ENCODE results near the gene HMGB1. TPM values are rescaled to one million over a fixed set of nuclear protein-coding genes. Genes with fewer than 3 reads are reported as not detected.

The HMGB1 gene
- total RNA-seq, 2 experiments from 2014 or later, result 686 to 722 TPM

- Mint-ChIP-seq H3K27me3 (ENCODE audit: low read depth) (no peaks in the 10 kb centered on the region), H3K4me1 (ENCODE audit: low read depth) (peaks cover 11% of the 10 kb centered on the region), H3K4me3 (peak overlapping the region; percentile 67), H3K27ac (peak overlapping the region; percentile 57), H3K9me3 (no peaks in the 10 kb centered on the region), H3K36me3 (ENCODE audit: low read depth) (no peaks in the 10 kb centered on the region)
- CTCF ChIA-PET, result interaction anchor here (0.6 to 2.1 kb wide), 6 partner anchors 11 to 288 kb away, joined by 3 to 6 read pairs (median 4); no protein-coding TSS in a partner anchor
- DNase-seq, result peak; percentile 49
- intact Hi-C loops (cut with micrococcal nuclease), result loop anchor here (1.0 kb wide), 5 partner anchors 9 to 44 kb away; no protein-coding TSS in a partner anchor
Measured at GRCh38 chr13:30421093-30422053, 44.4 kb downstream of the HMGB1 start.

- CTCF ChIA-PET, result interaction anchor here (0.6 to 2.1 kb wide), 6 partner anchors 9 to 947 kb away, joined by 3 to 6 read pairs (median 3); no protein-coding TSS in a partner anchor
- intact Hi-C loops (cut with micrococcal nuclease), result no loop called here
- no peak for DNase-seq
- H3K27me3 Mint-ChIP-seq (ENCODE audit: low read depth), result no peaks in the 10 kb centered on the region
- peaks cover 21% of the 10 kb centered on the region for H3K4me1 Mint-ChIP-seq (ENCODE audit: low read depth)
- H3K4me3 Mint-ChIP-seq, result no peak overlapping the region
- no peak overlapping the region for H3K27ac Mint-ChIP-seq
- H3K36me3 Mint-ChIP-seq (ENCODE audit: low read depth), result no peaks in the 10 kb centered on the region
- H3K9me3 Mint-ChIP-seq, result no peaks in the 10 kb centered on the region
Measured at GRCh38 chr13:30418717-30419459, 46.8 kb downstream of the HMGB1 start.

- Mint-ChIP-seq H3K27me3 (ENCODE audit: low read depth) (no peaks in the 10 kb centered on the region), H3K9me3 (no peaks in the 10 kb centered on the region), H3K4me3 (no peak overlapping the region), H3K27ac (no peak overlapping the region), H3K36me3 (ENCODE audit: low read depth) (no peaks in the 10 kb centered on the region), H3K4me1 (ENCODE audit: low read depth) (peaks cover 21% of the 10 kb centered on the region)
- CTCF ChIA-PET, result interaction anchor here (1.5 kb wide), 1 partner anchor 286 kb away, joined by 4 read pairs; no protein-coding TSS in a partner anchor
- intact Hi-C loops (cut with micrococcal nuclease), result no loop called here
- DNase-seq, result no peak
Measured at GRCh38 chr13:30418075-30418716, 47.5 kb downstream of the HMGB1 start.

- H3K9me3 Mint-ChIP-seq, result no peaks in the 10 kb centered on the region
- H3K27ac Mint-ChIP-seq, result no peak overlapping the region
- CTCF ChIA-PET, result no interaction called here
- H3K27me3 Mint-ChIP-seq (ENCODE audit: low read depth), result no peaks in the 10 kb centered on the region
- intact Hi-C loops (cut with micrococcal nuclease), result no loop called here
- no peaks in the 10 kb centered on the region for H3K36me3 Mint-ChIP-seq (ENCODE audit: low read depth)
- no peak overlapping the region for H3K4me3 Mint-ChIP-seq
- peaks cover 16% of the 10 kb centered on the region for H3K4me1 Mint-ChIP-seq (ENCODE audit: low read depth)
- DNase-seq, result no peak
Measured at GRCh38 chr13:30416471-30416870, 49.3 kb downstream of the HMGB1 start.

- Mint-ChIP-seq H3K27me3 (ENCODE audit: low read depth) (no peaks in the 10 kb centered on the region), H3K36me3 (ENCODE audit: low read depth) (no peaks in the 10 kb centered on the region), H3K4me3 (no peak overlapping the region), H3K27ac (no peak overlapping the region), H3K9me3 (no peaks in the 10 kb centered on the region), H3K4me1 (ENCODE audit: low read depth) (peaks cover 11% of the 10 kb centered on the region)
- CTCF ChIA-PET, result no interaction called here
- no peak for DNase-seq
- intact Hi-C loops (cut with micrococcal nuclease), result no loop called here
Measured at GRCh38 chr13:30415430-30416030, 50.2 kb downstream of the HMGB1 start.

GRCh38 chr13:30413842-30414241 is 51.9 kb downstream of the HMGB1 start:
- H3K36me3 Mint-ChIP-seq (ENCODE audit: low read depth), result no peaks in the 10 kb centered on the region
- CTCF ChIA-PET, result interaction anchor here (0.8 to 1.1 kb wide), 4 partner anchors 12 to 39 kb away, joined by 3 to 5 read pairs (median 4); no protein-coding TSS in a partner anchor
- no peaks in the 10 kb centered on the region for H3K9me3 Mint-ChIP-seq
- DNase-seq, result no peak
- no peak overlapping the region for H3K27ac Mint-ChIP-seq
- no peak overlapping the region for H3K4me3 Mint-ChIP-seq
- H3K4me1 Mint-ChIP-seq (ENCODE audit: low read depth), result peaks cover 12% of the 10 kb centered on the region
- no peaks in the 10 kb centered on the region for H3K27me3 Mint-ChIP-seq (ENCODE audit: low read depth)
- intact Hi-C loops (cut with micrococcal nuclease), result no loop called here

GRCh38 chr13:30412346-30412745 is 53.4 kb downstream of the HMGB1 start:
- Mint-ChIP-seq H3K4me3 (no peak overlapping the region), H3K9me3 (no peaks in the 10 kb centered on the region), H3K27me3 (ENCODE audit: low read depth) (no peaks in the 10 kb centered on the region), H3K27ac (no peak overlapping the region), H3K4me1 (ENCODE audit: low read depth) (peaks cover 20% of the 10 kb centered on the region), H3K36me3 (ENCODE audit: low read depth) (no peaks in the 10 kb centered on the region)
- CTCF ChIA-PET, result interaction anchor here (0.7 kb wide), 1 partner anchor 23 kb away, joined by 3 read pairs; no protein-coding TSS in a partner anchor
- intact Hi-C loops (cut with micrococcal nuclease), result no loop called here
- DNase-seq, result no peak

GRCh38 chr13:30410705-30411125 is 55.0 kb downstream of the HMGB1 start:
- CTCF ChIA-PET, result interaction anchor here (0.9 to 1.7 kb wide), 2 partner anchors 10 to 642 kb away, joined by 3 to 4 read pairs; no protein-coding TSS in a partner anchor
- intact Hi-C loops (cut with micrococcal nuclease), result no loop called here
- H3K27me3 Mint-ChIP-seq (ENCODE audit: low read depth), result no peaks in the 10 kb centered on the region
- no peak overlapping the region for H3K27ac Mint-ChIP-seq
- H3K36me3 Mint-ChIP-seq (ENCODE audit: low read depth), result no peaks in the 10 kb centered on the region
- H3K9me3 Mint-ChIP-seq, result no peaks in the 10 kb centered on the region
- no peak for DNase-seq
- no peak overlapping the region for H3K4me3 Mint-ChIP-seq
- H3K4me1 Mint-ChIP-seq (ENCODE audit: low read depth), result peaks cover 17% of the 10 kb centered on the region

- CTCF ChIA-PET, result interaction anchor here (0.7 to 1.7 kb wide), 3 partner anchors 9 to 641 kb away, joined by 3 to 4 read pairs (median 3); no protein-coding TSS in a partner anchor
Measured at GRCh38 chr13:30409886-30410704, 55.6 kb downstream of the HMGB1 start.

GRCh38 chr13:30408319-30409101 is 57.2 kb downstream of the HMGB1 start:
- Mint-ChIP-seq H3K27ac (no peak overlapping the region), H3K4me1 (ENCODE audit: low read depth) (peaks cover 10% of the 10 kb centered on the region), H3K36me3 (ENCODE audit: low read depth) (no peaks in the 10 kb centered on the region), H3K27me3 (ENCODE audit: low read depth) (no peaks in the 10 kb centered on the region), H3K4me3 (peak overlapping the region; percentile 49), H3K9me3 (no peaks in the 10 kb centered on the region)
- intact Hi-C loops (cut with micrococcal nuclease), result loop anchor here (1.0 to 5.0 kb wide), 11 partner anchors 13 to 456 kb away; partner anchors contain the start of genes KATNAL1, UBE2L5 and USPL1
- CTCF ChIA-PET, result interaction anchor here (0.7 to 1.5 kb wide), 7 partner anchors 10 to 636 kb away, joined by 3 to 6 read pairs (median 3); partner anchors contain the start of gene USPL1
- peak; percentile 96 for DNase-seq

More at GRCh38 chr13:30409886-30410704, 55.6 kb downstream of the HMGB1 start:
- Mint-ChIP-seq H3K27me3 (ENCODE audit: low read depth) (no peaks in the 10 kb centered on the region), H3K9me3 (no peaks in the 10 kb centered on the region), H3K4me3 (no peak overlapping the region), H3K36me3 (ENCODE audit: low read depth) (no peaks in the 10 kb centered on the region), H3K27ac (no peak overlapping the region), H3K4me1 (ENCODE audit: low read depth) (peaks cover 12% of the 10 kb centered on the region)
- no peak for DNase-seq
- intact Hi-C loops (cut with micrococcal nuclease), result loop anchor here (2.0 to 5.0 kb wide), 4 partner anchors 141 to 455 kb away; no protein-coding TSS in a partner anchor

All from activated naive CD4-positive, alpha-beta T cell treated with anti-CD3 and anti-CD28 coated beads for 36 hours (primary cell).